ENCODE data around the gene GRM7.

The GRM7 gene

GRCh38 chr3:6985848-6986247 is 124.9 kb downstream of the GRM7 start:
- no peak for DNase-seq

- DNase-seq, result no peak
Measured at GRCh38 chr3:6989608-6990291, 128.8 kb downstream of the GRM7 start.

GRCh38 chr3:6994081-6994668 is 133.3 kb downstream of the GRM7 start:
- DNase-seq, result no peak

GRCh38 chr3:7000501-7000900 is 139.6 kb downstream of the GRM7 start:
- no peak for DNase-seq

GRCh38 chr3:7001370-7001769 is 140.5 kb downstream of the GRM7 start:
- DNase-seq, result no peak

GRCh38 chr3:7015683-7016440 is 154.9 kb downstream of the GRM7 start:
- no peak for DNase-seq

- no peak for DNase-seq
Measured at GRCh38 chr3:7025581-7026300, 164.8 kb downstream of the GRM7 start.

GRCh38 chr3:7029562-7029961 is 168.6 kb downstream of the GRM7 start:
- no peak for DNase-seq

- DNase-seq, result no peak
Measured at GRCh38 chr3:7038394-7038793, 177.5 kb downstream of the GRM7 start.

GRCh38 chr3:7062714-7063113 is 201.8 kb downstream of the GRM7 start:
- DNase-seq, result no peak

GRCh38 chr3:7070461-7070860 is 209.5 kb downstream of the GRM7 start:
- DNase-seq, result no peak

- DNase-seq, result no peak
Measured at GRCh38 chr3:7074217-7074616, 213.3 kb downstream of the GRM7 start.

GRCh38 chr3:7075117-7075516 is 214.2 kb downstream of the GRM7 start:
- DNase-seq, result no peak

GRCh38 chr3:7075901-7076300 is 215.0 kb downstream of the GRM7 start:
- peak in 1 of 2 donors; percentile 2 for DNase-seq

GRCh38 chr3:7082244-7082643 is 221.3 kb downstream of the GRM7 start:
- no peak for DNase-seq

- DNase-seq, result no peak
Measured at GRCh38 chr3:7086417-7086816, 225.5 kb downstream of the GRM7 start.

- DNase-seq, result no peak
Measured at GRCh38 chr3:7095116-7095515, 234.2 kb downstream of the GRM7 start.

GRCh38 chr3:7100136-7100535 is 239.2 kb downstream of the GRM7 start:
- DNase-seq, result no peak

GRCh38 chr3:7106635-7107034 is 245.7 kb downstream of the GRM7 start:
- no peak for DNase-seq

GRCh38 chr3:7112523-7113056 is 251.7 kb downstream of the GRM7 start:
- DNase-seq, result no peak

GRCh38 chr3:7144697-7145308 is 283.9 kb downstream of the GRM7 start:
- peak in 1 of 2 donors; percentile 10 for DNase-seq

- no peak for DNase-seq
Measured at GRCh38 chr3:7146529-7146928, 285.6 kb downstream of the GRM7 start.

- DNase-seq, result no peak
Measured at GRCh38 chr3:7158516-7158915, 297.6 kb downstream of the GRM7 start.

Data from inflammatory macrophage (primary cell).